Stimulated activated naive CD4-positive, alpha-beta T cell (primary cell): ENCODE results near the gene PAX5.

Experiments used
- DNase-seq, 6 experiments: peaks; one replicate each; lab custom pipeline; 2025; lab: John Stamatoyannopoulos, UW

PAX5 gene

DNA sequence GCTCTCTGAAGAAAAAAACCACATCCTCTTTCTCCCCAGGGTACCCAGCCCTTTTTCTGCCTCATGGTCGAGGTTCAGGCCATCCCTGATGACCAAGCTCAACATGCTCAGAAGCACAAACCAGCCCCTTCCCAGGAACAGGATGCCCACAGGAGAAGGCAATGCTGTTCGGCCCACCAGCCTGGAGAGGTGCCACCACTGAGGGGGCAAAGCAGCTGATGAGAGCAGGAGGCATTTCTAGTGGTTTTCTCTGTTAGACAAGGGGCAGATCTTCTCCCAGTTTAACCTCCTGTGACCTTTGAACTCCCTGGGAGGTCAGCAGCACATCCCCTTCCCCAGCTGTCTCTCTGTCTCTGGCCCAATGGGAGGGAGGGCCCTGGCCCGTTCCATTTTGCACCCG is 73.0 kb downstream of the PAX5 start:
- DNase-seq: no peak

DNA sequence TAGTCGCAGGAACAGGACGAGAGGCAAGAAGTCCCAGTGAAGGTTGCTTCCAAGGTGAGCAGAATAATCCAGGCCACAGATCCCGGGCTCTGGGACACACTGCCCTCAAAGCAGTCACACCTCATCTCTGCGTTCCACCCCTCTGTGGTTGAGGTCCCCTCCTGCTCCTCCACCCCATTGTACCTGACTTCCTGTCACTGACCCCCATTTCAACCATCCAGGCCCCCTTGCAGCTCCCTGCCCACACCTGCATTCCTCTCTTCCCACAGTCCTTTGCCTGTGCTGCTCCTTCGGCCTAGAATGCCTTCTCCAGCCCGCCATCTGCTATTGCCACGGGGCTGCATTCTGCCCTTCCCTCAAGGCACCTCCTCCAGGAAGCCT is 73.5 kb downstream of the PAX5 start:
- DNase-seq: no peak

DNA sequence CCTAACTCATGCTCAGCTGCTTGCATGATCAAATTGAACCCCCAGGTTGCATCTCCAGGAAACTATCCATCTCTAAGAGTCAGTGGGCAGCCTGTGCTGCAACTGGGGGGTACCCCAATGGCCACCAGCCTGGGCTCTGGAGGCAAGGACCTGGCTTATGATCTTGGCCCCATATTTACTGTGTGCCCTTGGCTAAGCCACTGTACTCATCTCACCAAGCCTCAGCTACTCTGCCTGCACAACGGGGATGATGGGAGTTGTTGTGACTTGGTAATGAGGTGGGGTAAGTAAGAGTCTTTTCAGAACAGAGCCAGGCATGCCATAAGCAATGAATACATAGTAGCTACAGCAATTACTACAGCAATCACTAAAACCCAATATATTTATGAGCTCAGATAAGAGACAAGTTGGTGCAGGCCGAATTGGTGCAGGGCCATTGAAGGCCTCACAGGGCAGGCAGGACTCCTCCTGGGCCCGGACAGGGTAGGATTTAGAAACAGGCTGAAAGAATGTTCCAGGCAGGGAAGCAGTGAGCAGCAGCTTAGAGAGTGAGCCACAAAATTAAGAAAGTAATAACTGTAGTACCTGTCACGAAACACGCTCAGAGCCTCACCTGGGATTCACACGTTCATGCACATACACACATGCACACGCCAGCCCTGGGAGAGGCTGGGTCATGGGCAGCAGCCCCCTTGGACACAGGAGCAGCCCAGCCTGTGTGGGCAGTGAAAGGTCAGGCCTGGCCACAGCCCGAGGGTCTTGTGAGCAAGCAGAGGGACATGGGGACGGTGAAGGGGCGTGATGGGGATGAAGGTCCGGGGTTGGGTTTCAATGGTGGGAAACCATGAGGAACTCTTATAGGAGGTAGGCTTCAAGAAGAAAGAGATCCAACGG is 74.1 kb downstream of the PAX5 start:
- no peak for DNase-seq

DNA sequence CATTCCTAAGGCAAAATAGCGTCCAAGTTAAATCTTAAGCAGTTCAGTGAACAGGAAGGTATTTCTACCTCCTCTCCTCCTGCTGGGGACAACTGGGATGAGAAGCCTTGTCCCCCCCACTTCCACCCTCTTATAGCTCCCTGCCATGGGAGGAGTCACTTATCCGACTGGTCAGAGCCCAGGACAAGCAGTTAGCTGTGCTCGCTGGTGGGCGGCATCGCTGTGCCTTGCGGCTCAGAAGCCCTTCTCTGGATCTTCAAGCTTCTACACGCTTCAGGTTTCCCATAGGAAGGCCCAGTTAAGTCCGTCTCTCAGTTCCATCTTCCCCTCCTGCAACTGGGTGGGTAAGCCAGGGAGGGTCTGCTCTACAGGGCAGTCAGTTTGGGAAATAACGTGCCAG is 77.2 kb downstream of the PAX5 start:
- DNase-seq: no peak

DNA sequence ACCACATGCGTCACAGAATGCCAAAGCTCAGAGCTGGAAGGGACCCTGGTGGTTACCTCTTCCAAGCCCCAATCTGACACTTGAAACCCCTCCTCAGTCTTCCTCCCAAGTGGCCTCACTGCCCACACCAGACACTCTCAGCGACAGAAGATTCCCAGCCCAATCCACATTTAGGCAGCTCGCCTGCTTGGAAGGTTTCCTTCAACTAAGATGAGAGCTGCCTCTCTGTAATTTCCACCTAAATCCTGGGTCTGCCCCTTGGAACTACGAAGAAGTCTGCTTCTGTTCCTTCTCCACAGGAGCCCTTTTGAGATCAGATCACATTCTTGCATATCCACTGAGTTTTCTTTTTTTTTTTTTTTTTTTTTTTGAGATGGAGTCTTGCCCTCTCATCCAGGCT is 83.7 kb downstream of the PAX5 start:
- DNase-seq: no peak

DNA sequence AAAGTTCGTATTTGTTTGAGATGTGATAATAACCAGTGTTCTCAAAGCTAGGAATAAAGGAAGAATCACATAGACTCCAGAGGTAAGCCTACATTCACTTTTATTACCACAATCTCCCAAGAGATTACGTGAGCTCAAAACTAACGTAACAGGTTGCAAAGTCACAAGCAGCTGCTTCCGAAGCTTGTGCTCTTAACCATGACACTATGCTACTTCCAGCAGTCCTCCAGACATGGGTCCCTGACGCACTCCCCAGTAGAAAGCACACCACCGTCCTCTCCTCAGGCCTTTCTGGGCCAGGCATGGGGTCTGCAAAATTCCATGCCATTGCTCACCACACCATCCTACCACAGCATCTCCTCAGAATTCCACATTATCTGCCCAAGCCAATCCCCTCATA is 84.6 kb downstream of the PAX5 start:
- DNase-seq: no peak

DNA sequence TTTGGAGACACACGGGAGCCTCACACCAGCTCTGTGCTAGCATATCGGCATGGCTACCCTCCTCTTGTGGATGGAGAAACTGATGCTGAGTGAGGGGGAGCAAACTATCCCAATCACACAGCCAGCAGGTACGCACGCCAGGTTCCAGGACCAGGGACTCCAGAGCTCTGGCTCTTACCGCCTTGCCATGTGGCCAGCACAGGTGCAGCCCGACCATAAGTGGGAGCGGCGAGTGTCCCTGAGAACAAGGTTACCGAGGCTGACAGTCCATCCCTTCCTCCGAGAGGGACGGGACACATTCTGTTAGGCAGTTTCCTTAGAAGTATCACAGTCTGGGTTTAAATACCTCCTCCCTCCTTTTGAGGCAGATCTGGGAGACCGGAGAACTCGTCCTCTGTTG is 86.0 kb downstream of the PAX5 start:
- no peak for DNase-seq

DNA sequence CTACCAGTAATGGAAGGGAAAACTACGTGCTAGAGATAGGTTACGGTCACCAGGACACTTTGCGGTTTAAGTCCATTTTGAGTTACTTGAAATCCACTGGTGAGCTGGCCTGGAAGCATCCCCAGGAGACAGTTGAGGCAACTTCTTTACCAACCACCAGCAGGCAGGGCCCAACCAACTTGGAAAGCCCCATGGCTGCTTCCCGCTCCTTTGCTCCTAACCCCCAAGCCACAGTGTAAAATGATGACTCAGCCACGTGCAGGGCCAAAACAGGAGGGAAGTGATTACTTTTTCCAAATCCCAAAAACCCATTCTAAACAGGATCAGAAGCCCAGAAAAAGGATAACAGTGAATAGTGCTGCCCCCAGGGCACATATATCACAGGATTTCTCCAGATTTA is 87.4 kb downstream of the PAX5 start:
- no peak for DNase-seq

DNA sequence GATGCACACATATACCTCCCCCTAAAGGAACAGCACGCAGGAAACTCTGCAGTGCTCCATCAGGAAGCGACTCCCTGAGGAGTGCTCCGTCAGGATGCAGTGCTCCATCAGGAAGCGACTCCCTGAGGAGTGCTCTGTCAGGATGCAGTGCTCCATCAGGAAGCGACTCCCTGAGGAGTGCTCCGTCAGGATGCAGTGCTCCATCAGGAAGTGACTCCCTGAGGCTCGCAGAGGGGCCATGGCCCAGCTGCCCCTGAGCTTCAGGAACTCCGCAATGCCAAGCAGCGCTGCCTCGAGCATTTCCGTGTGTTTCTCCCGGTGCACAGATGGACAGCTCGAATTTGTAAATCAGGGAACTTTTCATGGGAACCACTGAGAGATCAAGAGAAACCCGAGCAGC is 88.1 kb downstream of the PAX5 start:
- no peak for DNase-seq

DNA sequence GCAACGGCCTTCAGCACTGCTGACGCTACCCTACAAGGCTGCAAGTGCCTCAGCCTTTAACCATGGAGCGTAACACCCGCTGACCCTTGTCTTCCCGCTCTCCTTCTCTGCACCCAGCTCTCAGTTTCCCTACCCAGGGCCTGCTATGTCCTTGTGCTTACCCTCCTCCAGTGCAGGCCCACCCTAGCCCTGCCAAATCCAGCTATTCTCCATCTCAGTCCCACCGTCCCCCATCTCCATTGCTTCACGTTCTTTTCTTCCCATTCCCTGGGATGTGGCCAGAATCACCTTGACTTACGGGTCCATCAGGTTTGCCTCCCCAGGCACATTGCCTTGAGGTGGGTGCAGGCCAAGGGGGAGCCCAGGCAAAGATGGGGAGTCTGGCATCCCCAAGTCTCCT is 91.2 kb downstream of the PAX5 start:
- no peak for DNase-seq

DNA sequence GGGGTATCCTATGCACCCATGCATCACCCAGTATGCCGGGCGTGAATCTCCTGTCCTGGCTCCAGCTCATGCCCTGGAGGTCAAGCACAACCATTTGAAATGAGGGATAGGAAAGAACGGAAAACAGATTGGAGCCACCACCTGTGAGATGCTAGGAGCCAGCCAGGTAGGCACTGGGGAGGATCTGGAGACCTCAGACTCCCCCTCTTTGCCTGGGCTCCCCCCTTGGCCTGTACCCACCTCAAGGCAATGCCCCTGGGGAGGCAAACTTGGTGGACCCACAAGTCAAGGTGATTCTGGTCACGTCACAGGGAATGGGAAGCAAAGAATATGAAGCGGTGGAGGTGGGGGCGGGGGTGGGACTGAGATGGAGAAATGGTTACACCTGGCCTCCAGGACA is 92.6 kb downstream of the PAX5 start:
- DNase-seq: no peak

DNA sequence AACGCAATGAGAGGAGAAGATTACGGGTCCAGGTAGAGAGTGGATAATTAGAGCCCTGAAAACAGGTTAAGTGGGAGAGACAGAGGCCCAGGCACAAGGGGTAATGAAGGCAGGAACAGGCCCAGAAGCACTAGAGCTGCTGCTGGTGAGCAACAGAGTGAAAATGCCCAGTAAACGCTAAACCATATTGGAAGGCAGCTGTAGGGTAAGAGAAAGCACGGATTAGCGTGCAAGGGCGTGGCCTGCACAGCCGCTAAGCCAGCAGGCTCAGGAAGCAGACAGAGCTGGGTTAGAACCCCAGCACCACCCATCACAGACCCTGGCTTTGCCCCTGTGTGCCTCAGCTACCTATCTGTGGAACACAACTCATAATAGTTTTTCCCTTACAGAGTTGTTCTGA is 93.2 kb downstream of the PAX5 start:
- no peak for DNase-seq

DNA sequence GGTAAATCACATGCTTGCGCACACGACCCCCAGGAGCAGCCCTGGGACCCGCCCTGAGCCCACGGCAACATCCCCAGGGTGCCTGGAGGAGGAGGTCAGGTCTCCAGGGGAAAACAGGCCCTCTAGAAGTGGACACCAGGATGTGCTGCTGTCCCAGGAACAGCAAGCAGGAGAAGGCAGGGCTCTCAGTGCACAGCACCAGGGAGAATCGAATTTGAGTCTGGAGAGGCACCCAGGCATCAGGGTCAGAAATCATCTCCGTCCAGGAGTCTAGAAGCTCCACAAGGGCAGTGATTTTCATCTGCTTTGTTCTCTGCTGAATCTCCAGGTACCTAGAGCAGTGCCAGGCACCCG is 93.6 kb downstream of the PAX5 start:
- no peak for DNase-seq

DNA sequence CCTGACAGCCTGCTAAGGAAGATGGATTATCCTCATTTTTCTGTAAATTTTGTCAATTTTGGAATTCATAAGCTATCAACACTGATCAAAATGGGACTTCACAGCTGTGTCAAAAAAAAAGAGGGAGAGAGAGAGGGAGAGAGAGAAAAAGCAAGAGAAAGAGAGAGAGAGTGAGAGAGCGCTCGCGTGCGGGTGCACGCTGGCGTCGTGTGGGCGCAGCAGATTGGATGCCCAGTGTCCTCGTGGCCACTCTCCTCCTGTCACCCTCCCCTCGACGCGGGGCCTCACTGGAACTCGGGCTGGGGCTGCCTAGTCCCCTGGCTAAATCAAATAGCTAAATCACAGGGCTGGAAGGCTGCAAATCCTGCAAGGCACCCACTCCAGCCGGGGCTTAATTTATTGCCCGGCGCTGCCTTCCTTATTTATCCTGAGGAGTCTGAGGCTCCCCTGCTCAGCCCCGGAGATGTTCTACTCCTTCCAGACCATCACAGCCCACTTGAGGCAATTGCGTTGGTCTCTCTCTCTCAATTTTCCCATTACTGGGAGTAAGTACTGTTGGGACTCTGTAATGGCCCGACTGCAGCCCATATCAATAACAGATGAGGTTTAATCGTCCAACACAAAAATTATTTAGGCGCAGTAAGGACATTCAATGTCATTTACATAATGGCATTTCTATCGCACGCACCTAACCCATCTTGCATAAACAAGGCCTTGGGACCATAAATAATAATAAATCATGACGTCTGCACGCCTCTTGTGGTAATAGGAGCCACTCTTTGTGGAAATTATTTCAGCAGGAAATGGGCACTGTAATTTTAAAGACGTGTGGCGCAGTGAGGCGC is 94.2 kb downstream of the PAX5 start:
- no peak for DNase-seq

DNA sequence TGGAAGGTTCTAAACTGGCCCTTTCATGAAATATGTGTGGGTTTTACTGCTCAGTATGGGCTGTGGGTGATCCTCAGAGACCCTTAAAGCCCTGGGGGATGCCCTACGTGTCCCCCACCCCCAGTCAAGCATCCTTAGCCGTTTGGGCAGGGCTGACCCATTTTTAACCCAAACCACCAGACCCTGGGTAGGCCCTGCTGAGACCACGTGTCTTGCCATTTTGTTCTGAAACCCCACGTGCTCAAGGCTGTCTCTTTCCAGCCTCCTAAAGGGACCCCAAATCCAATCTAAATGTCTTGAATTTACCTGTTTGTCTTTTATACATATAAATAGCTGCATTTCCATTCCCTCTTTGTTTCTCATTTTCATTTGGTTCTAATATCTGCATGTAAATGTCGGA is 94.9 kb downstream of the PAX5 start:
- DNase-seq: no peak

DNA sequence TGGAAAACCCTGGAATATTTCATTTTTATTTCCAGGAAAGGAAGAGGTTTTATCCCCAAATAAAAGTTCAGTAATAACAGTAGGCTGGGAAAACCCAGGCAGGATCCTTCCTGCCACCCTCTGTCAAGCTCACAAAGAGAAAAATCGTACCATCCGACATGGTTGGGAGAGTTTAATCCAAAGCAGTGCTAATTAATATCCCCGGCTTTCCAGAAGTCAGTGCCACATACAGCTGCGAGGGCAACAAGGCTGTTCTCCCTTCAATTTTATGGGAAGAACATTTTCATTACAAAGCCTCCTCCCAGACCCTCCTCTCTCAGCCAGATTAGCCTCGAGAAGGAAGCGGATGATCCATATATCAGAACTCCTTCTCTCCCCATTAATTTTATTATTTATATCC is 95.5 kb downstream of the PAX5 start:
- no peak for DNase-seq

DNA sequence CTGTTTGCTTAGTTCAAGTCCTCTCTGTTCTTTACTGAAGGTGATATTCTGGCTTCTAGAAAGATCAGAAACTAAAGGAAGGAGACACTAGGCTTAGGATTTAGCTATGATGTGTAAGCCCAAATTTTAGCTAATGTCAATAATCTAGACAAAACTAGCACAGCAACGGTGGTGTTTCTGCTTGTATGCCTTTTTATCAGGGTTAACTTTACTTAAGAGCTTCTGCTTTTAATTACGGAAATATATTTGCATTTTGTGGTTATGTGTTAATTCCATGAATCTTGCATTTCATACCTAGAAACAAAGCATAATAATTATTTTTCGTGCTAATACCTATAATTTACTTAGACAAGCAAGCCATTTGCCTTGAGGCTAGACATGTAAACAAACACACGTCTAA is 96.1 kb downstream of the PAX5 start:
- no peak for DNase-seq

DNA sequence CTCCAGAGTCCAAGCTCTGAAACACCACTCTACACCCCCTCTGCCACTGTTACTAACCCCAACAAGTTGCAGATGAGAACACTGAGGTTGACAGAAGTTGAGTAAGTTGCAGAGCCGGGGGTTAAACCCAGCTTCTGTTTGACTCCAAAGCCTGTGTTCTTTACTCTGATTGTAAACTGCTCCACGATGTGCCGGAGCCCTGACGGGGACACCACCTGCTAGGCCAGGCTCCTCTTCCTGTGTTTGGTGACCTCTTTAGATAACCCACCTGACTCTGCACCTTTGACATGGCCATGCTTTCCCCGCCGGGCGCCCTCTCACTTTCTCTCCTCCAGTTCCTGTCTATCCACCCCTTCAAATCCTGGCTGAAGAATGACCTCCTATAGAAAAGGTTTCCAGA is 96.7 kb downstream of the PAX5 start:
- no peak for DNase-seq

DNA sequence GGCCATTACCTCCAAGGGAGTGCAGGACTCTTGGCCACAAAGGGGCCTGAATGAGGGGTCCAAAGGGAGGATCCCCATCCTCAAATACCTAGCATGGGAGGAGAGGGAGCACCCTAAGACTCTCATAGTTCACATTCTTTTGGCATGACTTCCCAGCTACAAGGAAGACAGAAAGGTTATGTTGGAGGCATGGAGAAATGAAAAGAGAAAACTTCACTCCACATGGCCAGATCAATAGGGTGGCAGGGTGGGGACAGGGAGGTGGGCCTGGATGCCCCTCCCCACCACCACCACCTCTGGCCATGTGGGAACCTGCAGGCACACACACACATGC is 97.6 kb downstream of the PAX5 start:
- DNase-seq: no peak

DNA sequence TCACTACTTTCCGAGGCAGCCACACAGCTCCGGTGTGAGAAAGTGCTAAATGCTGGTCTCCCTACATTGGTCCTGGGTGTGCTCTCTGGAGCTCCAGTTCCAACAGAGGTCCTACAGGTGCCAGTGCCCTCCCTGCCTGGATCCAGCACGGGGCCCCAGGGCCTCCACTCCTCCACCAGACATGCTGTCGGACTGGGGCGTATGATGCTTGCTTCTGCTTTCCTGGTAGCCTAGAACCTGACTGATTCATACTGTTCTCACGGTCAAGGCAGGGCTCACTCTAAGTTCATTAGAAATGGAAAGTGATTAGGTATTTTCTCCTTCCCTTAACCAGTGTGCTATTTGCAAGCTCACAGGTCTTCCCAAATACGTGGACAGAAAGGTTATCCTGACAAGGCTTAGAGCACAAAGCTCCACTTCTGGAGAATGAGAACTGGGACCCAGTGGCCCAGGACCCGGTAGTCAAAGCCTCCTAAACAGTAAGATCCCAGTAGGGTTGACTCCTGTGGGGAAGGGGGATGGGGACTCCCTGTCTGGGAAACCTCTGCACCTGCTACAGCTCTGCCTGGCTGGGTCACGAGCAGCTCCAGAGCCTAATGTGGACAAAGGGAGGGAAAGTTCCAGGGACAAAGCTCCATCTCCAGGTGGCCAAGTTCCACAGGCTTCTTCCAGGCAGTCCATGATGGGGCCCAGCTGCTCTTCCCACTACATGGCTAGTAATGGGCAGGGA is 98.1 kb downstream of the PAX5 start:
- no peak for DNase-seq

DNA sequence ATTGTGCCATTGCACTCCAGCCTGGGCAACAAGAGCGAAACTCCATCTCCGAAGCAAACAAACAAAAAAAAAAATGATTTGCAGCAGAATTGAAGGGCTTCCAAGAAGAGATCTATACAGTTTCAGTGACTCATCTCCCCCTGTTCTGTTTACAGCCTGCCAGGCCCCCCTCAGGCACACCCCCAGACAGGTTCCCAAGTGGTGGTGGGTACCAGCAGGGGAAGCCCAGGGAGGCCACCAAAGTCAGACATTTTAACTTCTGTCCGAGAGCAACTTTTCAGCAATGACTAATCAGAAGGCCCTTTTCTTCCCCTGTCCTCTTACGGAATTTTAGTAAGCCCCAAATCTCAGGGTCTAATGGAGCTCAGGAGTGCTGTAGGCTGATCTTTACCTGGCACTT is 98.7 kb downstream of the PAX5 start:
- DNase-seq: no peak

DNA sequence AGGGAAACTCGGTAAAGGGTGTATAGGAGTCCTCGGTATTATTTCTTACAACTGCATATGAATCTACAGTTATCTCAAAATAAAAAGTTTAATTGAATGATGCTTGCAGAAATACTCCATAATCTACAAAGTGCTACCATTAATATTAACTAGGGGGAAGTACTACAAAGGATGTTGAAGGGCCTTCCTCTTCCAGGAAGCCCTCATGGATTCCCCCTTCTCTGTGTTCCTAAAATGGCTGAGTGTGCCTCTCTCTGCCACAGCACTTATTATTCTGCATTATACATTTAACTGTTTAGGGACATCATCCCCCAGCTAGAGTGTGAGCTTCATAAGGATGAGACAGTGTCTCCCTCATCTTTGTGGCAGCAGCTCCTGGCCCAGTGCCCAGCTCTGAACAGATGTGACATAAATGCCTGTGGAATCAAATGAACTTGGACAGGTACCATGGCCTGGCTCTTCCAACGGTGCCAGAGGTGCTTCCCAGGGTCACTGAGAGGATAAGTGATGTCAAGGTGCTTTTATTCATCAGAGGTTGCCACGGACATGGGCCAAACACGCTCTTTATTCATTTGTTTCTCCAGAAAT is 99.5 kb downstream of the PAX5 start:
- DNase-seq: no peak
